GM15510 (cell line): ENCODE measurements around the gene P2RX6.

ENCODE experiments used
- POLR2A ChIP-seq: IDR thresholded peaks from 3 replicates; pipeline ENCODE4 v1.6.1; 2011; ENCODE audit warnings: borderline replicate concordance; ENCODE audit not compliant: insufficient read length; ENCODE audit errors: extremely low read depth

P2RX6 gene

DNA sequence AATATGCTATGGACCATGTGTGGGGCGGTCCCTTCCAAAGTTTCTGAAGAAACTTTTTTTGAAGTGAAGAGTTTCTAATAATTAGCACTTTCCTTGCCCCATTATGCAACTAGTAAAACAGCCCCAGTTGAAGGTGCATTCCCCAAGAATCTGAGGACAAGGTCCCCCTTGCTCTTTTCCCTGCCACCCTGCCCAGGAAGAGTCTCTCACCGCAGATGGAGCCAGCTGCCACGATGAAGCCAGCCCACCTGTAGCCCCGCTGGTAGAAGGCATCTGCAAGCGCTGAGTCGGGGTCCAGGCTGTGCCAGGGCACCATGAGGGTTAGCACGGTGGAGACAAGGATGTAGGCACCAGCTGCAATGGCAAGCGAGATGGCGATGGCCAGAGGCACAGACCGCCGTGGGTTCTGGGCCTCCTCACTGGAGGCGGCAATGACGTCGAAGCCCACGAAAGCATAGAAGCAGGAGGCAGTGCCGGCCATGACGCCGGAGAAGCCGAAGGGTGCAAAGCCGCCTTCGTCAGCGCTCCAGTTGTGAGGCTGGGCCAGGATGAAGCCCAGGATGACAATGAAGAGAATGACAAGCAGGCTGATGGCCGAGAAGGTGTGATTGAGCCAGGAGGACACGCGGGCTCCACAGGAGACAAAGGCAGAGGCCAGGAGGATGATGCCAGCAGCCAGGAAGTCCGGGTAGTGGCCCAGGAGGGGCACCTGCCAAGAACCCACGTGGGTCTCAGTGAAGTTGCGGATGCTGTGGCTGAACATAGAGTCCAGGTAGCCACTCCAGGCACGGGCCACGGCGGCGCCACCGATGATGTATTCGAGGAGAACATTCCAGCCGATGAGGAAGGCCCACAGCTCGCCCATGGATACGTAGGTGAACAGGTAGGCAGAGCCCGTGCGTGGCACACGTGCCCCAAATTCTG lies 15.9 kb downstream of the P2RX6 start:
- no peak for TF ChIP-seq POLR2A

DNA sequence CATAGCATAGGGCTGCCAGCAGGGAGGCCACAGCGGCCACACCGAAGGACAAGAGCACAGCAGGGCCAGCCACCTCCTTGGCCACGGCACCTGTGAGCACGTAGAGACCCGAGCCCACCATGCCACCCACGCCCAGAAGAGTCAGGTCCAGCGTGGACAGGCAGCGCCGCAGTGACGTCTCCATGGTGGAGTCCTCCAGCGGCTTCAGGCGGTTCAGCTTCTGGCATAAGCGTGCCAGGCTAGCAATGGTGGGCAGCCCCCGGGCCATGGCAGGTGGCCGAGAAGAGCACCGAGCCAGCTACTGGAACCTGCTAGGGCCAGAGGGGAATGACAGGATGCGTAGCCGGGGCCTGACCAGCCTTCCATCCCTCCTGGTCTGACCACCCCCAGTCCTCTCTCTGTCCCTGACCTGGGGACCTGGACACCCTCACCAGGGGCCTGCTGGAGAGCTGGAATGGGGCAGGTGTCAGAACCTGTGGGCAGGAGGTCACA lies 16.6 kb downstream of the P2RX6 start:
- TF ChIP-seq POLR2A = no peak

DNA sequence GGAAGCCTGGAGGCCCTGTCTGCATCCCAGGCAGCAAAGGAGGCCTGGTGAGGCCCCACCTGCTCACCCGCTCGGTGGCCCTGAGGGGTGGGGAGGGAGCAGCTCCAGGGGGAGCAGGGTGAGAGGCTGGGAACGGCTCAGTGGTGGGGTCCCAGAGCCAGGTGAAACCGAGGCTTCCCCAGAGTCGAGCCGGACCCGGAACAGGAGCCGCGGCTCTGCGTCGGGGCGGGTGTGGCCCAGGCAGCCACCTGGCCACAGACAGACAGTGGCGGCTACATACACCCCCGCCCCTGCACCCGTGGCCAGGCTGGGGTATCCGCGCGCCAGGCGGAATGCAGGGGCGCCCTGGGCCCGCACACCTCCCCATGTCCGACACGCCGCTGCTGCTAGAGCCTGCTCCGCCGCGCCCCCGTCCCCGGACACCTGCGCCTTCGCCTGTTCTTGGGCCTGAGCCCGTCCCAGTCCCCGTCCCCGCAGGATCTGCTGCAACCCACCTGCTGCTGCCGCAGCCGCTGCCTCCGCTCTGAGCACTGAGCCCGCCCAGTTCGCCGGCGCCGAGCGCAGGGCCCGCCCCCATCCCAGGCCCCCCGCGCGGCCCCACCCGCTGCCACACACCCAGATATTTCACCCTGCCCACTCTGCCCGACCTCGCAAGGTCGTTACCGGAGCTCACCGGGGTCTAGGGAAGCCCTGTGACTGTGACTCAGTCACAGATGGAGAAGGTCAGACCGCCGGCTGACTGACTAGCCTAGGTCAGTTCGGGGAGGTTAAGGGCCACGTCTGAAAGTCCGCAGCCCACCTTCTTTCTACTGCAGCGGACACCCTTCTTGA lies 17.3 kb downstream of the P2RX6 start, which contains the start of gene SLC7A4:
TSS of gene SLC7A4 (minus strand) at position 525 of the 831 bp plus-strand sequence. CDS start 749 bp downstream, outside the sequence.
- no peak for TF ChIP-seq POLR2A

DNA sequence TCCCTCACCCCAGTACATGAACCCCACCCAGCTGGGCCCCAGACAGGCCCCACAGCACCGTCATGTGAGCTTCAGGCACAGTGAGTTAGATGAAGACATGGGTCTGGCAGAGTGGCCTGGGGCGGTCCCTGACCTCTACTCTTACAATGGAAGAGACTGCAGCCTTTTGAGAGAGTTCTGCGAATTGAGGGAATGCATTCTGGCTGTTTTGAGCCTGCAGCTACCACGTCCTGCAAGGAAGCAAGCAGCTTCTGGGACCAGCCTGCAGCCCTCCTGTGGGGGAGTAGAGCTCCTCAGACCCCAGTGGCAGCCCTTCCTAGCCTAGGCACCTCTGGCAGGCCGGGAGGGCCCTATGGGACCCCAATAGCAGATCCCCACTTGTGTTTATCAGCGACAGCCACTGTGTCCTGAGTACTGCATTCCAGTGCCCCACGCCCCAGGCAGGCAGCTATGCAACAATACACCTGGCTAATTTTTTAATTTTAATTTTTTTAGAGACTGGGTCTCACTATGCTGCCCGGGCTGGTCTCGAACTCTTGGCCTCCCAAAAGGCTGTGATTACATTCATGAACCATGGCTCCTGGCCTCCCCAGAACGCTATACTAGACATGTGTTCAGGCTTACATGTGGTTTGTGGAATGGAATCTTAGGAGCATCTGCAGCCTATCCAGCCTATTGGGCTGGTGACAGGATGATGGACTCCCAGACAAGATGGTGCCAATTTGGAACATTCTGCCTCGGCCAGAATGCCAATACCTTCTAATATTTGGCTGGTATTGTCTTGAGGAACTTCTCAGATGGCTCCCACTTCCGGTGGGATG lies 18.1 kb downstream of the P2RX6 start:
- no peak for TF ChIP-seq POLR2A

DNA sequence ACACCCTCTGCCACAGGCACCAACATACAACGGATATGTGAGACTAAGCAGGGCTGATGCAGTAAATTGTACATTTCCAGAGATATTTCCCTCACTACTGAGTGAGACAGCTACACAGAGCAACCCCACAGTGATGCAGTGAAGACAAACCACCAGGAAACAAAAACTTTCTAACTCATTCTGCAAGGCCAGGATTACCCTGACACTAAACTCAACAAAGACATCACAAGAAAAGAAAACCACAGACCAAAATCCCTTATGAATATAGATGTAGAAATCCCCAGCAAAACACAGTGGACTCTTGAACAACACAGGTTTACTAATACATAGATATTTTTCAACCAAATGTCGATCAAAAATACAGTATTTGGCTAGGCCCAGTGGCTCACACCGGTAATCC lies 18.9 kb downstream of the P2RX6 start:
- TF ChIP-seq POLR2A = no peak

DNA sequence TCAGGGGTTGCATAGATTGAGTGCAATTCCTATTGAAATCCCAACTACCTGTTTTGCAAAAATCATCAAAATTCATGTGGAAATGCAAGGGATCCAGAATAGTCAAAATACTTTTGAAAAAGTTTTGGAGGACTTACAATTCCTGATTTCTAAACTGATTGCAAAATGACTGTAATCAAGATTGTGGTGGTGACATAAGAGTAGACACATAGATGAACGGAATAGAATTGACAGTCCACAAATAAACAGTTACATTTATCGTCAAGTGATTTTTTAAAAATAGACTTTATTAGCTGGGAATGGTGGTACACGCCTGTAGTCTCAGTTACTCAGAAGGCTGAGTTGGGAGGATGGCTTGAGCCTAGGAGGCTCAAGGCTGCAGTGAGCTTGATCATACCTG lies 20.0 kb downstream of the P2RX6 start:
- TF ChIP-seq POLR2A = no peak

DNA sequence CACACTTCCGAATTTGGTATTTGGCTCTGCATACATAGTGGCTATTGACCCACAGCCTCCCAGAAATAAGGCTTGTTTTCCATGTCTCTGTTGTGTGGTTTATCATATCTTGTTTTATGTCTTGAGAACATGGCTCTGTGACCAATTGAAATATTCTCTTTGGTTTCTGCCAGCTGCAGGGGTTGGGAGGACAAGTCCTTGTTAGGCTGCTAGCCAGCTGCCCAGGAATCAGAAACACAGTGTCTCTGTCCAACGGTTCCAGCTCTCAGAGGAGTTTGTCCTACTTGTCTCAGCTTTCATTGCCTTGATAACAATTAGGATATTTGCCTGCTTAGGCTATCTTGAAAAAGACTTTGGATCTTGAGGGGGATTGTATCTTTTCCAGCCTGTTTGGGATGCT lies 23.4 kb downstream of the P2RX6 start:
- no peak for TF ChIP-seq POLR2A

DNA sequence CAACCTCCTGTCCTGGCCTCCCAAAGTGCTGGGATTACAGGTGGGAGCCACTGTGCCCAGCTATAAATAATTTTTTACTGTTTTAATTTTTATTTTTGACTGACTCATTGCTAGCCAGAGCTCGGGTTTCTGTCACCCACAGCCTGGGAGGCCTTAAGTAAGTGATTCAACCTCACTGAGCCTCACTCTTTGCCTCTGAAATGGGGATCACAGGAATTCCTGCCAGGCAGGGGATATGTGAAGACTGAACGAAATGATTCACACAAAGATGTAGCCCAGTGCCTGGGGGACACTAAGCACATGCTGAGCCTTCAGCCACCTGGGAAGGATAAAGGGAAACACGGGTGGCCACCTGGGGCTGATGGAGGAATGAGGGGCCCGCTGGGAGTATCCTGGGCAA lies 27.0 kb downstream of the P2RX6 start:
- no peak for TF ChIP-seq POLR2A

DNA sequence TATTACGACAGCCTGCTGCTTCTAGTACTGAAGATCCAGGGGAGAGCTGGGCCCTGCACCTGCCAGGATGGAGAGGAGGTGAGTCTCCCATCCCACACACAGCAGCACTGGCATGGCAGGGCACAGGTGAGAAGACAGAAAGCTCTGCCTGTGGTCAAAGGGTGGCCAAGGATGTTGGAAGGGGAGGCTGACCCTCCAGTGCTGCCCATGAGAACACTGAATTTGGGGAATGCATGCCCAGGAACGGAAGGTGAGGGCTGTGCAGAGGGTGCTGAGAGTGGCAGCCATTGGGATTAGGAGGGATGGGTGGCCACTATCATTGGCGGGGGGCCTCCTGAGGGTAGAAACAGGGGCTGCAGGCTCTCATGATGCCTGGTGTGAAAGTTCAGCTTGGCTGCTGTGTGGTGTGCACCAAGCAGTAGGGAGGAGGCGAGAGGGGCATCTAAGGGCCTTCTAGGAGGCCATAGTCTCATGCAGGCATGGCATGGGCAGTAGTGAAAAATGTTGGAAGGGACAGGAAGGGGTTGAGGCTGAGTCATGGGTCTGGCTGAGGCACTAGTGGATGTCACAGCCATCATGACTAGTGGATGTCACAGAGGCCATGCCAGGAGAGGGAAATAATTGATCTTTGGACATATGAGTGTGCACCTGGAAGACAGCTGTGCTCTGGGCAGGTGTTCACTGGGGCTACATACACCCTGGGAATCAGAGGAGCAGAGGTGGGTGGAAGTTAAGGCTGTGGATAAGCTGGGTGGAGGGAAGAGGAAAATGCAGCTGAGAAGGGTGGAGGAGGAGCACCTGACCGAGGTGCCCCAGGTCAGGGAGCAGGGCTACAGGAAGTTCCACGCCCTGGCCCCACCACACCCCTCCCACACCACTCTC lies 28.3 kb downstream of the P2RX6 start:
- TF ChIP-seq POLR2A = no peak

DNA sequence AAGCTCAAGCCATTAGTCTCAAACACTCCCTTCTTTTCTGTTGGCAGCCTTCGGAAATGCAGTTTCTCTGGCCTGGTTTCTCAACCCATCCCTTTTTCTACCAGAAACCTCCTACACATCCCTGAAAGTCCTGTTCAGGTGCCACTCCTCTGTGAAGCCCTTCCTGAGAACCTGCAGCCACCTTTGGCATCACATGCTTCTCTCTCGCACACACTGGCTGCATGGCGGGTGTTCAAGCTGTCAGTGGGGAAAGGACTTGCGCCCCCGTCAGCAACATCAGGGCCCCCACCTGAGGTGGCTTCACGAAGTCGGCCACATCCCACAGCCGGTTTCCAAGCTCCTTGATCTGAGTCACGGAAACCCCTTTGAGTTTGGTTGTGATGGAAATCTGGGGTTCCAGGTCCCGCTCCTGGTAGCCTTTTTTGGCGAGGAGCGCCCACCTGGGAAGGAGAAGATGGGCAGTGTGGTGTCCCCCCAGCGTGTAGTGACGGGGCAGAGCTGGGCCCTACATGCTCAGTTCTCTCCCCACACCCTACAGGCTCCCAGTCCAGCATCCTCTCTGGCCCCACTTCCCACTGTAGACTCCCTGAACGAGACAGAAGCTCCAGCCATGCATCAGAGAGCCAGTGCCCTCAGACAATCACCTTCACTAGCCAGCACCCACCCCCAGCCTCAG lies 29.0 kb downstream of the P2RX6 start:
- TF ChIP-seq POLR2A = no peak

DNA sequence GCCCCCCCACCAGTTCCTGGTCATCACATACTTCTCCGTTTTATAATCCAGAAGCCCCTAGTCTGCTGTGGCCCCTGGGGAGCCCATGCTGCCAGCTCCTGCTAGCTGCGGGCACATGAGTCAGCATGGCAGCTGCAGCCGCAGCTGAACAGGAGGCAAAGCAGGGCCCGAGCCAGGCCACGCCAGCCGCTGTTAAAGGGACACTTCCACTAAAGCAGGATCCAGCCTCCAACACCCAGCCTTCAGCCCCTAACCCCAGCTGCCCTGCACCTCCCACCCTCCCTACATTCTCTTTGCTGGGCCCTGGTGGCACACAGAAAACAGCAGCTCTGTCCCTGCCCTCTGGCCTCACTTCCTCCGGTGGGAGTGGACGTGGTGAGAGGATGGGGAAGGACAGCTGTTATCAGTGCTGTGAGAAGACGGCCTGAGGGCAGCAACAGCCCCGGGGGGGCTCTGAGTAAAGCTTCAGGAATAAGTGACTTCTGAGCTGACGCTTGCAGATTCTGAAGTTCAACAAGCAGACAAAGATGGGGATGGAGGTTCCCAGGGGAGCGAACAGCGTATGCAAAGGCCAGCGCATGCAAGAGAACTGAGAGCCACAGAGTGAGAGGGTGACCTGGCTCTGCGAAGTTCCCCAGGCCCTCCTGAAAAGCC lies 30.1 kb downstream of the P2RX6 start:
- no peak for TF ChIP-seq POLR2A

DNA sequence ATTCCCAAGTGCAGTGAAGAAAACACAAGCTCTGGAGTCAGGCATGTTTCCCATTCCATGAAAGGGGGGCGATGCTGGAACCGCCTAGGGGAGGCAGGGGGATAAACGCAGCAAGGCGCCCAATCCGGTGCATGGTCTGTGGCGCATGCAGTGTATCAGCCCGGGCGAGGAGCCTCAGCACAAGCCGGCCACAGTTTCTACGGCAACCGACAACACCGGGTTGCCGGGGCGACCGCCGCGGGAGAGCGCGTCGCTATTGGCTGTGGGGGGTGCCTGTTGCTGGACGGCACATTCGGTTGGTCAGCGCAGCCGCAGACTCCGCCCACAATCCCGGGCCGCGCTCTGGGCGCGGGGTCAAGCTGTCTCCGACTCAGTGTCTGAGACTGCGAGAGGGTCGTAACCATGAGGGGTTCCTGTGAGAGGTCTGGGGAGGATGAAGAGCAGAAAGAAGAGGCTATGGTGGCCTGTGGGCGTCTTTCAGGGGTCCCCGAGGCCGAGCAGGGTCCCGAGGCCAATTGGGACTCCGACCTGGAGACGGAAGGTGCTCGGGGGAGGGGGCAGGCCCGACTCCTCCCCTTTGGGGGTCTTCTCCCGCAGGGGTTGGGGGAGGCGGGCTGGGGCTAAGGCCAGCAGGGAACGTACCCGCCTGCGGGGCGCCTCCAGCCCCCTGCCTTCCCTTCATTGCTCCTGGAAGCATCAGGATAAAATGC lies 30.8 kb downstream of the P2RX6 start, which contains the start of gene LRRC74B:
TSS of gene LRRC74B (plus strand) at position 362 of the 710 bp plus-strand sequence. CDS start at position 403, 41 bp downstream.
- TF ChIP-seq POLR2A = no peak

DNA sequence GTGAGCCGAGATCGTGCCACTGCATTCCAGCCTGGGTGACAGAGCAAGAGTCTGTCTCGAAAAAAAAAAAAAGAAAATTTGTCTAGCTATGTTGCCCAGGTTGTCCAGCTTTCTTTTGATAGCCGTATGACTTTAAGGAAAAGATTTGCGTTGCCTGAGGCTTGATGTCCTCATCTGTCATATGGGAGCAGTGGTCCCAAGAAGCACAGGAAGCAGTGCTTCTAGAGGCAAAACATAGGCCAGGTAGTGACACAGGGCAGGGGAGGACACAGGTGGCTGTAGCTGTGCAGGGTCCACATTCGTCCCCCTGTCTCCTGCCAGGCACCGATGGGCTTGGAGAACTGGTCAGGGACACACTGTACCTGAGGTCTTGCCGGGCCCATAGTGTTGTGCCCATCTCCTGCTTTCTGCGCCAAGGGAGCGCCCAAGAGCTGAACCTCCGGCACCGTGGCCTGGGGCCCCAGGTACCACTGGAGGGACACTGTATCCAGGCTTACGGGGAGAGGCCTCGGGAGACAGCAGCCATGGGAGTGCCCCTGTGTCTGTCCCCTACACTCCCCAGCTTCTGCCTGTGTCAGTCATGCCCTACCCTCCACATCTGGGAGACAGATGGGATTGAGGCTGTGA lies 32.2 kb downstream of the P2RX6 start:
- TF ChIP-seq POLR2A = no peak
